Measurements from ENCODE around the gene GDI1. TPM values are rescaled to one million over a fixed set of nuclear protein-coding genes. Genes with fewer than 3 reads are reported as not detected.

Gene GDI1
- total and polyA plus RNA-seq, 10 of the 15 experiments (the other 5 are each of a cell fraction or from before 2014, with no cell fraction given), result 0.92 to 102 (median 49.6) TPM

DNA sequence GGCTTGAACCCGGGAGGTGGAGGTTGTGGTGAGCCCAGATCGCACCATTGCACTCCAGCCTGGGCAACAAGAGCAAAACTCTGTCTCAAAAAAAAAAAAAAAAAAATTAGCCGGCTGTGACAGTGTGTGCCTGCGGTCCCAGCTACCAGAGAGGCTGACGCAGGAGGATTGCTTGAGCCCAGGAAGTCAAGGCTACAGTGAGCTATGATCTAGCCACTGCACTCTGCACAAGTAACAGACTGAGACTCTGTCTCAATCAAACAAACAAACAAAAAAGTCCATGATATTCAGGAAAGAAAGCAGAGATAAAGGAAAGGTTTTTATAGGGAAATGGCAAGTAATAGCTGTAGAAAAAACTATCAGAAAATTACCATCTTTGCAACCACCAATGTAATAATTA, 44.2 kb downstream of the GDI1 start:
- in situ Hi-C loops (cut with MboI) (no loop called here), intact Hi-C loops (cut with micrococcal nuclease; ENCODE audit: unreplicated experiment) (no loop called here)
- Histone ChIP-seq H4K20me1 (ENCODE audit: control insufficient read depth, insufficient read depth) (no peaks in the 10 kb centered on the region), H3K9ac (ENCODE audit: control insufficient read depth, insufficient read depth, low read length) (no peak overlapping the region), H3K36me3 (ENCODE audit: control insufficient read depth in 2 of 2, insufficient read depth in 2 of 2, low read length in 1 of 2) (no peaks in the 10 kb centered on the region; a peak in 2 of 4 replicates), H3K79me2 (ENCODE audit: control insufficient read depth, insufficient read depth, low read length) (peaks cover 16% of the 10 kb centered on the region), H3K4me3 (no peak overlapping the region), H3K4me2 (ENCODE audit: control insufficient read depth, insufficient read depth) (no peak overlapping the region), H3K4me1 (ENCODE audit: control insufficient read depth, insufficient read depth, low read length) (peaks cover 8% of the 10 kb centered on the region; the same call in 1 of the 2 replicates), H2AFZ (ENCODE audit: control insufficient read depth, low read depth, low read length) (no peak overlapping the region), H3K27ac (ENCODE audit: control insufficient read depth, insufficient read depth) (no peak overlapping the region), H3K9me3 (replicated peaks; ENCODE audit: control insufficient read depth, insufficient read depth, low read length) (no peaks in the 10 kb centered on the region), H3K27me3 (replicated peaks in 1 of 2; ENCODE audit: control insufficient read depth in 2 of 2, insufficient read depth in 2 of 2, low read length in 1 of 2) (no peaks in the 10 kb centered on the region)
- POLR2A ChIA-PET, result interaction anchor here (0.6 to 1.4 kb wide), 4 partner anchors 8 to 69 kb away, joined by 3 to 5 read pairs (median 4); partner anchors contain the start of gene SLC10A3
- DNase-seq (ENCODE audit: low read depth, low spot score) (no peak), FAIRE-seq (no peak), ATAC-seq (no peak)
- WGBS (ENCODE audit: insufficient coverage, insufficient replicate concordance, low lambda C conversion rate, missing lambda C conversion rate), result 53% methylated on average over 4 of the region's 5 CpGs
- RAD21 ChIA-PET (ENCODE audit: unreplicated experiment), result no interaction called here
- TF ChIP-seq, protein P1, sequence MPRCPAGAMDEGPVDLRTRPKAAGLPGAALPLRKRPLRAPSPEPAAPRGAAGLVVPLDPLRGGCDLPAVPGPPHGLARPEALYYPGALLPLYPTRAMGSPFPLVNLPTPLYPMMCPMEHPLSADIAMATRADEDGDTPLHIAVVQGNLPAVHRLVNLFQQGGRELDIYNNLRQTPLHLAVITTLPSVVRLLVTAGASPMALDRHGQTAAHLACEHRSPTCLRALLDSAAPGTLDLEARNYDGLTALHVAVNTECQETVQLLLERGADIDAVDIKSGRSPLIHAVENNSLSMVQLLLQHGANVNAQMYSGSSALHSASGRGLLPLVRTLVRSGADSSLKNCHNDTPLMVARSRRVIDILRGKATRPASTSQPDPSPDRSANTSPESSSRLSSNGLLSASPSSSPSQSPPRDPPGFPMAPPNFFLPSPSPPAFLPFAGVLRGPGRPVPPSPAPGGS (IDR thresholded peaks at IDR 0.05; ENCODE audit: borderline replicate concordance, insufficient read depth, low read depth, low read length, poor library complexity, severe bottlenecking), result no peak
- TF ChIP-seq ZNF207 (IDR thresholded peaks at IDR 0.05; ENCODE audit: borderline replicate concordance), result no peak
- no peak for TF ChIP-seq POLR2AphosphoS2 (IDR thresholded peaks at IDR 0.05; ENCODE audit: low read depth, low read length)
- TF ChIP-seq KDM1A (IDR thresholded peaks at IDR 0.05; ENCODE audit: borderline replicate concordance), result no peak
- no peak for TF ChIP-seq LARP7 (IDR thresholded peaks at IDR 0.05)
- TF ChIP-seq, protein P2, sequence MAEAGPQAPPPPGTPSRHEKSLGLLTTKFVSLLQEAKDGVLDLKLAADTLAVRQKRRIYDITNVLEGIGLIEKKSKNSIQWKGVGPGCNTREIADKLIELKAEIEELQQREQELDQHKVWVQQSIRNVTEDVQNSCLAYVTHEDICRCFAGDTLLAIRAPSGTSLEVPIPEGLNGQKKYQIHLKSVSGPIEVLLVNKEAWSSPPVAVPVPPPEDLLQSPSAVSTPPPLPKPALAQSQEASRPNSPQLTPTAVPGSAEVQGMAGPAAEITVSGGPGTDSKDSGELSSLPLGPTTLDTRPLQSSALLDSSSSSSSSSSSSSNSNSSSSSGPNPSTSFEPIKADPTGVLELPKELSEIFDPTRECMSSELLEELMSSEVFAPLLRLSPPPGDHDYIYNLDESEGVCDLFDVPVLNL (IDR thresholded peaks at IDR 0.05; ENCODE audit: low read depth, low read length), result no peak
- TF ChIP-seq SP1 (IDR thresholded peaks at IDR 0.05; ENCODE audit: low read depth, low read length), result no peak
- no TSS peak for BruUV-seq (replicated peaks)
- CTCF ChIA-PET, result interaction anchor here (1.2 to 2.5 kb wide), 2 partner anchors 46 to 107 kb away, joined by 3 to 8 read pairs; no protein-coding TSS in a partner anchor
- SMC1A ChIA-PET (ENCODE audit: uncharacterized antibody, unreplicated experiment), result interaction anchor here (0.9 kb wide), 1 partner anchor 46 kb away, joined by 5 read pairs; no protein-coding TSS in a partner anchor
